Stimulated activated CD8-positive, alpha-beta memory T cell treated with anti-CD3 and anti-CD28 coated beads, Interleukin-2, amount 100 ng/mL, for 1 hour (primary cell): ENCODE data around the gene TRNP1.

Experiments
- DNase-seq, 2 donors: peaks; one replicate each; pipeline ENCODE4 v3.0.0-alpha.2; 2020; ENCODE audit warnings: low read depth in 2 of 2

The TRNP1 gene

GRCh38 chr1:27026621-27027574 is 33.4 kb downstream of the TRNP1 start:
- no peak for DNase-seq

GRCh38 chr1:27027575-27028250 is 34.2 kb downstream of the TRNP1 start:
- no peak for DNase-seq

- DNase-seq = no peak
Observed at GRCh38 chr1:27029517-27029916, 36.0 kb downstream of the TRNP1 start.

GRCh38 chr1:27031235-27032118 is 38.0 kb downstream of the TRNP1 start:
- no peak for DNase-seq

GRCh38 chr1:27032119-27032461 is 38.6 kb downstream of the TRNP1 start:
- DNase-seq = no peak

GRCh38 chr1:27033043-27033746 is 39.7 kb downstream of the TRNP1 start:
- no peak for DNase-seq

GRCh38 chr1:27035344-27035743 is 41.9 kb downstream of the TRNP1 start:
- no peak for DNase-seq

GRCh38 chr1:27036718-27037117 is 43.2 kb downstream of the TRNP1 start:
- no peak for DNase-seq

GRCh38 chr1:27037518-27037917 is 44.0 kb downstream of the TRNP1 start:
- DNase-seq = no peak

GRCh38 chr1:27038020-27038419 is 44.5 kb downstream of the TRNP1 start:
- DNase-seq = no peak

- DNase-seq = no peak
Observed at GRCh38 chr1:27042670-27043069, 49.2 kb downstream of the TRNP1 start.

GRCh38 chr1:27044613-27045151 is 51.2 kb downstream of the TRNP1 start:
- peak; percentile 81 to 82 for DNase-seq

GRCh38 chr1:27045973-27046558 is 52.6 kb downstream of the TRNP1 start:
- peak; percentile 19 to 37 for DNase-seq

GRCh38 chr1:27047914-27048313 is 54.4 kb downstream of the TRNP1 start:
- no peak for DNase-seq

GRCh38 chr1:27049100-27049499 is 55.6 kb downstream of the TRNP1 start:
- DNase-seq = no peak

- DNase-seq = no peak
Observed at GRCh38 chr1:27049607-27050006, 56.1 kb downstream of the TRNP1 start.
